ENCODE data around the gene MOV10L1.

MOV10L1 gene

DNA sequence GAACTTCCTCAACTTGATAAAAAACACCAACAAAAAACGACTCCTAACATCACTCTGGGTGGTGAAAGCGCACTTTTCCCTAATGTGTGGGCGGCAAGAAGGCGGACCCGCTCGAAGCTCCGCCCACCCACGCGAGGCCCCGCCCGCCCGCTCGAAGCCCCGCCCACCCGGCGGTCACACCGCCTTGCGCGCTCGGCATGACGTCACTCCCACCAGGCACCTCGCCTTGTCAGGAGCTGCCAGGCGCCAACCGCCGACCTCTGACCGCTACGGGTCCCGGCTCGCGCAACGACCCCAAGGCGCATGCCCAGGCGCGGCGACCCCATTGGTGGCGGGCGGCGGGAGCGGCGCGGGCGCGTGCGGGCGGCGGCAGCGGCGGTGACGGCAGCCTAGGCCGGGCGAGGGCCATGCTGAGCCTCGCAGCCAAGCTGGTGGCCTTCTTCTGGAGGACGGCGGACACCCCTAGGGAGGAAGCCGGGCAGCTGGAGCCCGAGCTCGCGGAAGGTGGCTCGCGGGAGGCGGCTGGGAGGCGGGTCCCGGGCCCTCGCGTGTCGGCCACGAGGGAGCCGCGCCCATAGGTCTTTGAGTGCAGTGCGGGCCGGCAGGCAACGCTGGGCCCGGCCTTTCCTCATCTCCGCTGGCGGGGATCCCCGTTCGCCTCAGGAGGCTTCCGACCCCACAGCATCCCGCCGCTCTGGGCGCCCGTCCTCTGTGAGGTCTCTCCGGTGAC, at the start of gene MOV10L1:
Gene MOV10L1, plus strand, starts transcription at position 325 of the 730 bp plus-strand sequence. Its CDS starts 83 bp downstream, at position 408.
- no peak for DNase-seq

DNA sequence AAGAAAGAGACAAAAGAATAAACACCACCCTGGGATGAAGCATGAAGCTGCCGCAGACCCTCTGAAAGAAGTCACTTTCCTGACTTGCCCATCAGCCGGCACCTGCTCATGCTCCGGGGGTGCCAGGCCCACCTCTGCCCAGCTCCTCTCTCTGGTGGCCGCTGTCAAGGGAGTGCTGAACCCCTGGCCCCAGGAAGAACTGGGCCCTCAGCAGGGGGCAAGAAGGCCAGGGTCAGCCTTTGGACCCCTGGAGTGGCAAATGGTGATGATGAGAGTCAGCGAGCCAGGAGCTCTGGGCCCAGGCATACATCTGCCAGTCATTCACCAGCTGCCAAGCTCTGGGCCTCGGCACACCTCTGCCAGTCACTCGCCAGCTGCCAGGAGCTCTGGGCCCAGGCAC, 49.1 kb upstream of the MOV10L1 start:
- DNase-seq = no peak

DNA sequence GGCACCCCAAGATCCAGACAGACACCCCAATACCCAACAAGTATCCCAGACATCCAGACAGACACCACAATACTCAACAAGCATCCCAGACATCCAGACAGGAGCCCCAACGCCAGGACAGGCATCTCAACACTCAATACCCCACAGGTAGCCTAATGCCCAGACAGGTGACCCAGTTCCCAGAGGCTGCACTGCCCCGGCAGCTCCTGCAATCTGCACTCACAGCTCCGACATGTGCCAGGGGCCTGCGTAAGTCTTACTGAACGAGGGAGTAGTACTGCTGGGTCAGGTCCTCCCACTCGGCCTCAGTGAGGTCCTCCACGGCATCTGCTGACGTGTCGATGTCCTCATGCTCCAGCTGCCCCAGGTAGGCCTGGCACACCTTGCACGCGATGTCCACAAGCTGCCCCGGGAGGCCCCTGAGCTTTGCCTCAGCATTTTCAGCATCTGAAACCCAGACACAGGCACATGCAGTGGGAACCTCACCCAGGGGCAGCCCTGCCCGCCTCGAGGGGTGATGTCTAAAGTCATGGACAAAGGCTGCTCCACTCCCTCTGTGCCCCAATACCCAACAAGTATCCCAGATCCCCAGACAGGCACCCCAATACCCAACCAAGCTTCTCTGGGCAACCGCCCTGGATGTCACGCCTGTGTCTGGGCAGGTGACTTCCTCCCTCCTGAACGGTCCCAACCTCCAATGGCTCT, 48.3 kb upstream of the MOV10L1 start:
- no peak for DNase-seq

DNA sequence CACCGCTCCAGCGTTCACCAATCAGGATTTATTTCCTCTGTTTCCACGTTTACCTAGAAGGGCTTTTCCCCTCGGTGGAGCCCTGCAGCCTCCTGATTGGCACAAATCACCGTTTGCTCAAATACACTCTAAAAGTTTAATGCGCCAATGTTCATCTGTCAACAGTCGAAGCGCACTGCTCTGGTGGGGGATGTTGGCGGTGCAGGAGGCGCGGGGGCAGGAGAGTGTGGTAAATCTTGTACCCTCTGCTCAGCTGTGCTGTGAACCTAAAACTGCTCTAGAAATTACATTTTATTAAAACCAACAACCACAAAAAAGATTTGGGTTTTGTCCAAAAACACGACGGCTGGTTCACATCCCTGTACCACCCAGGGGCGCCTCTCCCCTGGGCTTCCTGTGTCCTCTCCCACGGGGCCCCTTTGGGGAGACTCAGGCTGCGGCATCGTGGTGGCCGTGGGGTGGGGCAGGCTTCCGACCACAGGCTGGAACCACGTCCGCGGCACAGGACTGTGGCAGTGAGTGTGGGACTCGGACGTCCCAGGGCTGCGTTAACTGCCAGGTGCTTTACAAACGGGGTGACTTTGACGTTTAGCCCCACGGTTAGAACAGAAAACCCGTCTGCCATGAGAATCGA, 45.2 kb upstream of the MOV10L1 start:
- DNase-seq = no peak

- no peak for DNase-seq
Observed at GRCh38 chr22:50045211-50046018, 44.4 kb upstream of the MOV10L1 start.

- no peak for DNase-seq
Observed at GRCh38 chr22:50046019-50046415, 43.8 kb upstream of the MOV10L1 start.

GRCh38 chr22:50046481-50047245, 43.1 kb upstream of the MOV10L1 start:
- DNase-seq = no peak

- no peak for DNase-seq
Observed at GRCh38 chr22:50047346-50047745, 42.5 kb upstream of the MOV10L1 start.

- no peak for DNase-seq
Observed at GRCh38 chr22:50048061-50048765, 41.6 kb upstream of the MOV10L1 start.

- no peak for DNase-seq
Observed at GRCh38 chr22:50048836-50049235, 41.0 kb upstream of the MOV10L1 start.

DNA sequence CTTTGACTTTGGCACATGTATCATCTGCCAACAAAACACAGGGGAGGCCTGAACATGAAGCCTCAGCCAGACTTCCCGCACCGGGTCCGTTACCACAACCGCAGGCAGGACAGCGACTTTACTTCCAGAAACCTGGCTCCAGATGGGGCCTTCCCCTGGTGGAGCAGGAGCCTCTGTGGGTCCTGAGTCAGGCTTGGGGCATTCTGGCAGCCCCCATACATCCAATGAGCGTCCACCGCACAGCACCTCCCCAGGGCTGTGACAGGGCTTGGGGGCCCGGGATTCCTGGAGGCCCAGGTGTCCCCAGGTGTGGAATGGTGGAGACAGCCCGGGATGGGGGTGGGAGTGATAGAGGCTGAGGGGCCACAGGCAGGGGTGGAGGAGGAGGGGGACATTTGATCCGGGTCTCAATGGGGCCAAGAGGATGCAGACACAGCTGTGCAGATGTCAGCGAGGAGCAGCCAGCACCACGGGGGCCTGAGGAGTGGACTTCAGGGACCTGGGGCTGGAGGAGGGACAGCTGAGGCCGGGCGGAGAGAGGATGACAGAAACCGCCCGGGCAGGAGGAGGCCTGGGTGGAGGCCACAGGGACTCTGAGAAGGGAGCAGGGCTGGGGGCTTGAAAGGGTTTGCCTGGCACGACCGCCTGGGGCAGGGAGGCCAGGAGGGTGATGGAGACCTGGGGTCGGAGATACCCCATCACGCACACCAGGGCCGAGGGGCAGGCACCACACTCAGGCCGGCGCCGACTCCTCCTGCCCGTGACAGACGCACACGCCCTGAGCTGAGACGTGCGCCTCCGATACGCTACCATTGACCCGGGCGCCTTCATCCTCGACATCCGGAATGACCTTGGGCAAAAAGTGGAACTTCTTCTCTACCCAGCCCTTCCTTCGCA, 40.3 kb upstream of the MOV10L1 start:
- DNase-seq = no peak

GRCh38 chr22:50051930-50052329, 37.9 kb upstream of the MOV10L1 start:
- DNase-seq = no peak

DNA sequence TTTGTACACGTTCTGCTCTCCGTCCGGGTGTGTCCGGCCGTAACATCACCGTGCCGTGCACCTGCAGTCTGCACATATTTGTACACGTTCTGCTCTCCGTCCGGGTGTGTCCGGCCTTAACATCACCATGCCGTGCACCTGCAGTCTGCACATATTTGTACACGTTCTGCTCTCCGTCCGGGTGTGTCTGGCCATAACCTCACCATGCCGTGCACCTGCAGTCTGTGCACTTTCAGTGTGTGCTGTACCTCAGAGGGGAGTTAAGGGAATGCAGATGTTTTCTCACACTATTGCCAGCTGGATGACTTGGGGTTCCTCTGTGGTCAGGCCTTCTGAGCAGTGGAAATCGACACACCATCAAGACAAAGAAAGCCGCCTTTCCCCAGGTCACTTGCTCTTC, 35.9 kb upstream of the MOV10L1 start:
- no peak for DNase-seq

DNA sequence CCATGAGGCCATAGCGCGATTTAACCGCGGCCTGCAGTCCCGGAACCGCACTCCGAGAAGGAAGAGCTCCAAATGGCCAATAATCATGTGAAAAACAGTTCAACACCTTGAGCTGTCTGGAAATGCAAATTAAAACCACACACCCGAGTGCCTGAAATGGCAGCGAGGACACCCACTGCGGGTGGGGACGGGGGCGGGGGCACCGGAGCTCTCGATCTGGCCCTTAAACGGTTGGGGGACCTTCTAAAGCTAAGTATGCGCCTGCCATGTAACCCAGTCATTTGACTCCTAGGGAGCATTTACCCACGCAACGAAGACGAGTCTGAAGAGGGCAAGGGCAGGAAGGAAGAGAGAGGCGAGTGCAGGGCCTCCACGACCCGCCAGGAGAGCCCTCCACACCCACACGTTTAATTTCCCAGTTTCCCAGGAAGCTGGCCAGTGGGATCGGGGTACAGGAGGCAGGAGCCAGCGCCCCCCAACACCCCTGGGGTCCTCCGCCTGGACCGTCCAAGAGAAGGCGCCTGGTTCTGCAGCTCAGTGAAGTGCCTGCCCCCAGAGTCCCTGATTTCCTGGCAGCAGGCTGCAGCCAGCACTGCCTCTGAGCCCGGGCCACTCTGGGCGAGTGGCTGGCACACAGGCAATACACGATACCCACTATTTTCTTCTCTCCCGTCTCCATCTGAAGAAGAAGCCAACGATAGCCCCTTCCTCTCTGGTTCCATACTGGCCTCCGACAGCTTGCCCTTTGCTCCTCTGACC, 33.4 kb upstream of the MOV10L1 start:
- DNase-seq = no peak

- no peak for DNase-seq
Observed at GRCh38 chr22:50057278-50058060, 32.3 kb upstream of the MOV10L1 start.

- DNase-seq = no peak
Observed at GRCh38 chr22:50058061-50058905, 31.5 kb upstream of the MOV10L1 start, which contains the start of gene TTLL8. TTLL8 (minus strand) TSS chr22:50058298.

DNA sequence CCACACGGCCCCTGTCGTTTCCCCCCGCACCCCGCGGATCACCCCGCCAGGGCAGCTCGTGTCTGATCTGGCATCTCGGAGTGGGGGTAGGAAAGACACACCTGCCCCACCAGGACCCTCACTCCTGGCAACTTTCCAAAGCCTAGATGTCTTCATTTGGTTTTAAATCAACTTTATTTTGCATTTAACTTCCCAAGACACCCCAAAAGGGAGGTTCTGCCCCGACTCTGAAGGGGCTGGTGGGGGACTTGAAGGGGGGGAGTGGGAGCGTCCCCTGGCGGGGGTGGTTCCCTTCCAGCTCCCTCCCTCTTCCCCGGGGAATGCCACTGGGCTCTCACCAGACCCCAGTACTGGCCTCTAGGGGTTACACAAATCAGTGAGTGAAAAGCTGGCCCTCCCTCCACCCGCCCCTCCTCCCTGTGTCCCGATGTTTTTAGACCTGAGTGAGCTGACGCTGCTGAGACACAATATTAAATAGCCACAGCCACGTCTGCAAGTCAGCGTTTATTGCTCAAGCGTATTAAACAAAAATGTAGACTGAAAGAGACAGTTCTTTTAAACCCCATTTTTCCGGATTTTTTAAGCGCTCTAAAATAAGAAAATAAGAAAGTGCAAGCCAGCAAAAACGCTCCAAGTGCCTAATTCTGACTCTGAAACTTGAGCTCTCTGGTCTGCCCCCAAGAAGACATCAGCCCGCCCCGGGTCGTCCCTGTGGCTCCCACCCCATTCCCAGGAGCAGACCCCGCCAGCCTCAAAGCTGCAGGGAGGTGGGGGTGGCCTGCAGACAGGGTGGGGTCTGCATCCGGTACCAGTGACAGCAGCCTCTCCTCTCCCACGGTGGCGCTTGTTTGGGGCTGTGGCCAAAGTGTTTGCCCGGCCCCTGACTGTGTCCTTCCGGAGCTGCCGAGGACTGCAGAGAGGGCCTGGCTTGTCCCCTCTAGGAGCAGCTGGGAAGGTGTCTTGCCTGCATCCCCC, 30.6 kb upstream of the MOV10L1 start:
- no peak for DNase-seq

All from bone marrow (tissue), 2 donors.